Tongue (tissue), 2 donors: Measurements from ENCODE around the gene SENP6. TPM values are rescaled to one million over a fixed set of nuclear protein-coding genes. Genes with fewer than 3 reads are reported as not detected.
A peak's percentile ranks its signal among the peaks of the same experiment; 100 is the strongest.
"Not testable (repeated sequence)": the region's sequence is repeated elsewhere in the genome, so short reads cannot be mapped to it uniquely, and the experiment has no call there.

Experiments
- DNase-seq: peaks from one replicate; pipeline ENCODE4 v3.0.0-alpha.2; 2015
- total RNA-seq: library from RNA; depleted of rRNA; stranded (reverse); fragments of >200 nt; gene quantifications from one replicate; pipeline ENCODE4 v1.2.3, GENCODE V29; 2014

SENP6 gene
- total RNA-seq, 1 donor from 2014 or later = 173 TPM

- no peak for DNase-seq
Observed at GRCh38 chr6:75608304-75608703, 6.6 kb downstream of the SENP6 start.

DNA sequence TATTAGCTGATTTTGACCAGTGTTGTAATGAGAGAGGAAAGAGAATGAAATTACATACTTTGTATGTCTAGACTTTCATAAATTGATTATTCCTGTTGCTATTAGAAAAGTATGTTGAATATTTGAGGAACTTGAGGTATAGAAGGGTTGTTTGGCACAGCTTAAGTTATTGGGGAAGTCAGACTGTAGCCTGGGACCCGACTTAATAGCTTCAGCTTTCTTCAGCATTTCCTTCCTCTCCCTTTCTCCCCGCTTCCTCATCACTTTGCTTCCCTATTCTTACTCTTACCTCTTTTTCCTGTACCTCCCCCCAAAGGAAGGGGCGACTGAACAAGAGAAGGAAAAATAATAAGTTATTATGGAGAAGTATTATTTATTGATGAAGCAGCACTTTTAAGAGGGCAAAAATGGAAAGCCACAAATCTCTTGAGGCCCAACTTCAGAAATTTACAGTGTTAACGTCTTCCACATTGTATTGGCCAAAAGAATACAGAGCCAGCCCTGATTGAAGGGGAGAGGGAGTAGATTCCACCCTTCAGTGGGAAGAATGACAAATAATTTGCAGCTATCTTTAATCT, 7.4 kb downstream of the SENP6 start:
- no peak for DNase-seq

DNA sequence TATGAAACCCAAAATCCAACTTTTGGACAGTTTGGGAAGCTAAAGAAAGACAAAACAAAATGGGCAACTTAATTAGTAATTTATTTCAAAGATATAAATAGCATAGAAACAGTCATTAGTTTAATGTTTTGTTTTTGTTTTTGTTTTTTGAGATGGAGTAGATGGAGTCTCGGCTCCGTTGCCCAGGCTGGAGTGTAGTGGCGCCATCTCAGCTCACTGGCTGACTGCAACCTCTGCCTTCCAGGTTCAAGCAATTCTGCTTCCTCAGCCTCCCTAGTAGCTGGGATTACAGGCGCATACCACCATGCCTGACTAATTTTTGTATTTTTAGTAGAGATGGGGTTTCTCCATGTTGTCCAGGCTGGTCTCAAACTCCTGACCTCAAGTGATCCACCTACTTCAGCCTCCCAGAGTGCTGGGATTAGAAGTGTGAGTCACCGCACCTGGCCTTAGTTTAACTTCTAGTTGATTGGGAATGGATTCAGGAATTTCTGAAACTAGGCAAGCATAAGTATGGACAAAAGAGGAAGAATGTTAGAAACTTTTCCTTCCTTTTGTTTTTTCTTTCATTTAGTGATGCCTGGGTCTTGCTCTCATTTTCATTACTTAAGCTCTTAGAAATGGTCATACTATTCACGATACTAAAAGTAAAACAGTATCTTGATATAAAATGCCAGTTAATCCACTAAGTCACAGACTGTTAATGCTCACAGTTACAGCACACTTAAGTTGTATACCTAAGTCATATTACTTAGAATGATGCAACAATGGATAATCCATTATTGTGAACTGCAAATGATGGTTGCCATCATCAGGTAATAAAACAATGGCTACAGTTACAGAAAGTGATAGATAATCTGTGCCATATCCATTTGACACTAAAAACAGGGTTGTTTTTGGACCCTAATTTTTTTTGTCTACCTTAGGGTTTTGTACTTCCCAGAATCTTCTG, 8.2 kb downstream of the SENP6 start:
- DNase-seq = no peak

DNA sequence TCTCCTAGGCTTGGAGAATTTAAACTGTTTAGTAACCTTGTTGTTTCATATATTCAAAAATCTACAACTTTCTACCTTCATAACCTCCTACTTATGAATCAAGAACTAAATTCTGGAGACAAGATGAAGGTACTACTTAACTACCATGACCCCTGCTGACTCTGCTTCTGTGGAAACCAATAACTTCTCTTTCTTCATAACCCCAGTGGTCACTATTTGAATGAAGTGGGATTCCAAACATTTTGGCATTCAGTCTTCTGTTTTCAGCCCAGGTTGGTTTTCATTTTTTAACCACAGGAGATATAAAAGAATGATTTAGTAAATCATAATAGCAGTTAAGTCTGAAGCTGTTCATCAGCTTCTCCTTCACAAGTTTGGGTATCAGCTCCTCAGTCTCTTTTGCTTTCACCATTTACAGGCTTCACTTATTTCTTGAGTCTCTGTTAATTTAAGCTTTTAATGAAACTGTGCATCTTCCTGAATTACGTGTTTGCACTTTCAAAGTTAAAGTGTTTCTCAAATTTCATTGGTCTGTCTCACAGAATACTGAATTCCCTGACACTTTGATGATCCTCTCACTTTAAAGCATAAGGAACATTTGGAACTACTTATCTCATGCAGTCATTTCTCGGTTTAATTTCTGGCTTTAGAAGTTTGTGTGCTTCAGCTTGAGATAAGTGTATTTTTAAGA, 9.5 kb downstream of the SENP6 start:
- DNase-seq = no peak

- DNase-seq = no peak
Observed at GRCh38 chr6:75611702-75612375, 10.2 kb downstream of the SENP6 start.

- DNase-seq = no peak
Observed at GRCh38 chr6:75612434-75612833, 10.8 kb downstream of the SENP6 start.

- DNase-seq = no peak
Observed at GRCh38 chr6:75613056-75613501, 11.4 kb downstream of the SENP6 start.

GRCh38 chr6:75618437-75618836, 16.8 kb downstream of the SENP6 start:
- no peak for DNase-seq

GRCh38 chr6:75619230-75619899, 17.7 kb downstream of the SENP6 start:
- DNase-seq = peak; percentile 13

DNA sequence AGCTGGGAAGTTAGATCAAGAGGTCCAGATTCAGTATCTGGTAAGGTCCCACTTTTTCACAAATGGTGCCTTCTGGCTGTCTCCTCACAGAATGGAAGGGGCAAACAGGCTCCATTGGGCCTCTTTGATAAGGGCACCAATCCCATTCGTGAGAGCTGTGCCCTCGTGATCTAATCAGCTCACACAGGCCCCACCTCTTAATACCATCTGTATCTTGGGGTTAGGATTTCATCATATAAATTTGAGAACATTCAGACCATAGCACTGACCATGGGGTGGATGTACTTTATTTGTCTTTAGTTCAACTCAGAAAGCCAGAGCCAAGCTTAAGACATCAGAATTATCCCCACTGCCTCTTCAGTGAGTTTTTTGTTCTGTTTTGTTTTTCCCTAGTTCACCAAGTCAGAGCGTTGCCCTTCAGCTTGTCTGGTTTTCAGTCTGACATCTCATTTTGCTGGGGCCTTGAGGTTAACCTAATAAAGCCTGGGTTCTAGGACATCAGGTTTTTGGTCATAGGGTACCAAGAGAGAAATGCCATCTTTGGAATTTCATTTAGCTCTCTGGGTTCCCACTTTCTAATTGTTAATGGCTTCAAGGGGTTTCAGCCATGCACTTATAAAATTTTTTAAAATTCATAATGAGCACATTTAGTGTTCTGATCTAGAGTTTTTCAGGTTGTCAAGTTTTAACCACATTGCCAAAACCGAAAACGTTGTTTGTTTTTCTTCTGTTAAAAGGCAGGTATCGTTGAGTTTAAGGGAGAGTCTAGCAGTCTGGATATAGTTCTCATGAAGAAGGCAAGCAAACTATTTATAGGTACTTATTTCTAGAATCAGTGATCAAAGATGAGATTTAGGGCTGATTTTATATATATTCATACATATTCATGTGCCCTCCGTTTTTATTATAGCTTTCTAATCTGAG, 19.0 kb downstream of the SENP6 start:
- DNase-seq = no peak

DNA sequence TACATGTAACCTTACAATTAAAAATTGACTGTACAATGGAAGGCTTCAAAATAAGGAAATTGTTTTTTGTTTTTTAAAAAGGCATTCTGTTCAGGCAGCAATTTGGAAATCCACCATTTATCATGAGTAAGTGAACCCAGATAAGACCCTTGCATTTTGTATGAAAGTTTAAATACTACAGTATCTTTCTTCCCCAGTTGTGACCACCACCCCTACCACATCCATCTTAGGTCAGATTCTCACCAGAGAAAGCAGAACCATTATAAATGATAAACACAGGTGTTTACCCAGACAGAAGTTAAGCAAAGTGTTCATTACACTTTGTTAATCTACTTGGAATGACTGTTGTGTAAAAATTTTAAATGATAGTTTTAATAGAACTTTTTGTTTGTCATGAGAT, 20.2 kb downstream of the SENP6 start:
- no peak for DNase-seq

GRCh38 chr6:75623491-75623890, 21.8 kb downstream of the SENP6 start:
- DNase-seq = no peak

DNA sequence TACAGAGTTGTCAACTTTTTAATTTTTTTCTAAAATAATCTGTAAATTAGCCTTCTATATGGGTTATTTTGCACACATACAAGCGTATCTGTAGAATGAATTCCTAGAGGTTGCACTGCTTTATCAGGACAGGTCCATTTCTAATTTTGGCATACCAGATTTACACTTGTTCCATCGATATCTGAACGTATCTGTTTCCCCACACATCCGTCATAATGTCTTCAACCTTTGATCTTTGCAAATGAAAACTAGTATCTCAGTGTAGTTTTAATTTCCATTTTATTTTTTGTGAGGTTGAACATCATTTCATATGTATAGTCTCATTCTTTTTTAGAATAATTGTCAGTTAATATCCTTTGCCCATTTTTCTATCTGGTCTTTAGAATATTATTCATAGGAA, 22.7 kb downstream of the SENP6 start:
- DNase-seq = no peak

DNA sequence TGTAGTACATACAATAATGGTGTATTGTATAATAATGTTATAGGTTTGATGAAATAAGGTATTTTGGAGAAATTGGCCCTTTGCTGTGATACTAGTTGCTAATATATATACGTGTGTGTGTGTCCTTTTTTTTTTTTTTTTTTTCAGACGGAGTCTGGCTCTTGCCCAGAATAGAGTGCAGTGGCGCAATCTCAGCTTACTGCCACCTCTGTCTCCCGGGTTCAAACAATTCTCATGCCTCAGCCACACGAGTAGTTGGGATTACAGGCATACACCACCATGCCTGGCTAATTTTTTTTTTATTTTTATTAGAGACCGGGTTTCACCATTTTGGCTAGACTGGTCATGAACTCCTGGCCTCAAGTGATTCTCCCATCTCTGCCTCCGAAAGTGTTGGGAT, 23.3 kb downstream of the SENP6 start:
- DNase-seq = no peak

GRCh38 chr6:75626561-75626960, 24.9 kb downstream of the SENP6 start:
- DNase-seq = no peak

GRCh38 chr6:75627708-75628107, 26.0 kb downstream of the SENP6 start:
- DNase-seq = not testable (repeated sequence)

DNA sequence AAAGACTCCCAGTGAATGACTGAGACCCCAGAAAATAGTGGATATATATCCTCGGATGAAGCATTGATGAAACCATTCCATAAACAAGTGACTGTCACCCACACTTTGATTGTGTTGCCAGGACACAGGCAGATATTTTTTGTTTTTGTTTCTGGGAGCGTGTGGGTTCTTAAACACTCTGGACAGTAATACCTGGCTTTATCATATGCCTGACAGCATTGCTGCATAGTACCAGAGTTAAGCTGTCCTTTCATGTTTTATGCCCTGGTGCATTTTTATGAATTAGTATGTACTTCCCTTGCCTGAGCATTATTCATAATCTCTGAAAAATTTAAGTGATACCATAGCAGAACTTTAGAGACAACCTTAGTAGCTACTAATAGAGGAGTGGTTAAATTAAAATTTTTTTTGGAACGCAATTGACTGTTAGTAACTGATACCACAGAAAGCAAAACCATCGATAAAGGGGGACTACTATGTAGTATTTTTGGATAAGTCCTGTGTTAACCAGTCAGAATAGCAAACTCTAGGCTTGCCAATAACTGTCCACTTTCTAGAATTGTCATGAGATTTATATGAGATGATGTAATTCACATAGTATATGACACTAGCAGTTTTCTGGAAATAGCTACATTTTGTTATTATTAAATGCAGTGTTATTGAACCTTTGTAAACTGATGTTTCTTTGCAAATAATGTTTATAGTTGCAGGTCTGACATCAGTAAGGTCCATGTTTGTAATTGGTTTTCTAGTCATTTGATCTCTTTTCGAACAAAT, 30.4 kb downstream of the SENP6 start:
- no peak for DNase-seq

DNA sequence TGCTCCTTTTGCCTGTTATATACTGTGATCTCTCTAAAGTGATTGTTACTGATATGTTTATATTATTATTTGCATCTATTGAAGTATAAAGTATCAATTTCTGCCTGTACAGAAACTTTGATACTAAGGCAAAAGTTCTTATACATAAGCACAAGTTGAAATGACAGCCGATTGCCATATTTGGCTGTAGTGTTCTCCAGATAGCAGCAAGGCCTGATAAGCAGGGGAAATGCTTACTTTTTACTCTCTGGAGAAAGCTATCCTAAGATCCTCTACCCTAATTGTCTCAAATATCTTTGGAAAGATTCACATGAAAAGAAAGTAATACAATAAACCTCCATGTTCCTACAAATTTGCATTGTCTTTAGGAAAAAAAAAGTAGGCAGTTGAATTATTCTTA, 31.4 kb downstream of the SENP6 start:
- DNase-seq = no peak

GRCh38 chr6:75642311-75642710, 40.6 kb downstream of the SENP6 start:
- no peak for DNase-seq

GRCh38 chr6:75643173-75643572, 41.5 kb downstream of the SENP6 start:
- no peak for DNase-seq
